ENCODE data around the gene SLC24A4.
A peak's percentile ranks its signal among the peaks of the same experiment; 100 is the strongest.

Gene SLC24A4

GRCh38 chr14:92519246-92520101, 196.5 kb downstream of the SLC24A4 start:
- no peak for DNase-seq (ENCODE audit: low read depth)

GRCh38 chr14:92520102-92521057, 197.4 kb downstream of the SLC24A4 start:
- no peak for DNase-seq (ENCODE audit: low read depth)

GRCh38 chr14:92521058-92521415, 198.1 kb downstream of the SLC24A4 start:
- no peak for DNase-seq (ENCODE audit: low read depth)

DNA sequence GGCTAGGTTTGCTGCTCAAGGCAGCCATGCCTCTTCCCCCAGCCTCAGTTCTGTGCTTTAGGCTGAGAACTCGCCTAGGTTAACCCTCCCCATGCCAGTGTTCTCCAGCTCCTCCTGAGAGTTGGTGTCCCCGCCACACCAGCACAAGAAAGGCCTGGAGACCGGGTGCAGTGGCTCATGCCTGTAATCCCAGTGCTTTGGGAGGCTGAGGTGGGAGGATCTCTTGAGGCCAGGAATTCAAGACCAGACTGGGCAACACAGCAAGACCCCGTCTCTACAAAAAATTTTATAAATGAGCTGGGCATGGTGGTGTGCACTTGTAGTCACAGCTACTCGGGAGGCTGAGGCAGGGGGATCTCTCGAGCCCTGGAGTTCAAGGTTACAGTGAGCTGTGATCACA, 200.8 kb downstream of the SLC24A4 start:
- no peak for DNase-seq (ENCODE audit: low read depth)

DNA sequence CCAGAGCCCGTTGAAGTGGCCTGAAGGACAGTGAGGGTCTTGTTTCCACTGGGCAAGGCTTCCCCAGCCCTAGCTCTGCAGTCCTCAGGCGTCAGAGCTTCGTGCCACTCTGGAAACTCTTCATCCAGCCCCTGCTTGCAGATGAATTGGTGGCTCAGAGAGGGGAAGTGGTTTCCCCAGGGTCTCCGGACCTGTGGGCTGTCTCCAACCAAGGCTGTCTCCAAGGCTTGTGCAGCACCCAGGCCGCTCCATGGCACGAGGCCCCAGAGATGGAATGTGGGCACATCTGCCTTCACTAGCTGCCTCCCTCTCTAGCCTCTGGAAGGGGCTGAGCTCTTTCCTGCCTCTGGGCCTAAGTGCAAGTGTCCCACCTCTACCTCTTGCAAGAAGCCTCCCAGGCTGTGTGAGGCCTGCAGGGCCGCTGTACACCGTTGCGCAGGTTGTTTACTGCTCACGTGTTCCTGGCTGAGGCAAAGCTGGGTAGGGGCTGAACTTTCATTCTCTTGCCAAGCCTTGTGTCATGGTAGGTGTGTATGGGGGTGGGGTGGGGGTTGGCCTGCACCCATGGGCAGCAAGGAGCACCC, 201.7 kb downstream of the SLC24A4 start:
- DNase-seq (ENCODE audit: low read depth) = no peak

DNA sequence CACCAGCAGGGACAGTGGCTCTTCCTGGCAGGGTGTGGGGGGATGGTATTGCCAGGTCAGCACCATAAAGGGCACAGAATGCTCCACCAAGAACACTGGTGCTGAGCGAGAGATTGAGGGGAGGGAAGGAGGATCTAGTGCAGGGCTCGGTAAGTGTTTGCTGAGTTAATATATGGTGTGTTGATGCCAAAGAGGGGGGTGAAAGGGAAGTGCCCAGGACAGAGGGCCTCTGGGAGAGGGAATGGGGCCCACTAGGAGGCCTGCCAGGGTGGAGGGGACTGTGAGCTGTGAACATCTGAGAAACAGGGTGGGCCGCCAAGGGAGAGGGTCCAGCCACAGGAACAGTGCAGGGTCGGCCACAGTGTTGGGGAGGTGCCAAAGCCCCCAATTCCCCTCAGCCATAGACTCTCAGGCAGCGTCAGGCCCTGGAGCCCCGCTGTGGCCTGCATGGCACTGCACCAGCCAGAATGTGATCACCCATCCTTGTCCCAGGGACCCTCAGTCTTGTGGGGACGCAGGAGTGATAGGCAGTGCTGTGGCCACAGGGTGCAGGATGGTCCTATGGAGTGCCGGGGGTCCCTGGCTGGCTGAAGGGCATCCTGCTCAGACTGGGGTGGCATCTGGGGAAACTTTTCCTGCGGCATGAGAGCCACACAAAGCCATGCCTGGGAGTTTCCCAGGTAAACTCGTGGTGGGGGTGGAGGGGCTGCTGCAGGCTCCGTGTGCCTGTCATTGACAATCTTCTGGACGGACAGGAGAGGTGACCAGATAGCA, 202.5 kb downstream of the SLC24A4 start:
- no peak for DNase-seq (ENCODE audit: low read depth)

DNA sequence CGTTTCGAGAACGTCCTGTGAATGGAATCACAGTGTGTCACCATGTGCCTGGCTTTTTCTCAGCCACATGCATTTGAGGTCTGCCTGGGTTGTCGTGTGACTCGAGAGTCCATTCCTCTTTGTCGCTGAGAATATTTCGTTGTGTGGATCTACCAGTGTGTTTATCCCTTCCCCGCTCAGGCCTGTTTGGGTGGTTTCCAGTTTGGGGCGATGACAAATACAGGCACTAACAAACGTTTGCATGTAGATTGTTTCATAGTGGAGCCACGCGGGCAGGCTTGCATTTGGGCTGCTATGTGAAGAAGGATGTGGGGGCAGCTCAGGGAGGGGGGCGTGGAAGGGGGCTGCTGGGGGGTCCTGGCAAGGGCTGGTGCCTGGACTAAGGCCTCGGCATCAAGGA, 204.8 kb downstream of the SLC24A4 start:
- no peak for DNase-seq (ENCODE audit: low read depth)

DNA sequence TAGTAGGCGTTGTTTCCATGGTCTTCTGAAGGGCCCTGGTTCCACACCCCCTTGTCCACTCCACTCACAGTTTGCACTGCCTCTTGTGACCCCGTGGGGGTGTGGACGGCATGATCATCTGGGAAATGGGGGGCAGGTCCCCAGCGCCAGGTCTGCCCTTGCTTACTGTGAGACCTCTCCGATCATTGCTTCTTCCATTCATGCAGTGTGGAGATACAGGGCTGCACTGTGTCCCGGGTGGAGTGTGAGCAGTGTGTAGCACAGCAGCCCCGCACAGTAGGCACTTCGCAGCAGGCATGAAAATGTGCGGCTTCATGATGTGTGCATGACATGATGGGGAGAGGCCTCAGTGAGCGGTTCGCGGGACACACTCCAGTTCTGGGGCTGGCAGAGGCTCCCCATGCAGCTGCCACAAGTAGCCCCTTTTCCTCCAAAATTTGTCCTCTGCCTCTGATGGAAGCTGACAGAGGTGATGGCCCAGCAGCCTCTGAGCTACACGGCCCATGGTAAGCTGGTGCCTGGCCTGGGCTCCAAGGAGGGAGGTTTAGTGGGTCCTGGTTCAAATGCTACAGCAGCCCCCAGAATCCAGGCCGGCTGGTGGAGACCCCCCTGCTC, 205.6 kb downstream of the SLC24A4 start:
- DNase-seq (ENCODE audit: low read depth) = no peak

- DNase-seq (ENCODE audit: low read depth) = peak; percentile 49
Observed at GRCh38 chr14:92529903-92530302, 206.9 kb downstream of the SLC24A4 start.

- no peak for DNase-seq (ENCODE audit: low read depth)
Observed at GRCh38 chr14:92531106-92531873, 208.3 kb downstream of the SLC24A4 start.

- no peak for DNase-seq (ENCODE audit: low read depth)
Observed at GRCh38 chr14:92532490-92533163, 209.7 kb downstream of the SLC24A4 start.

DNA sequence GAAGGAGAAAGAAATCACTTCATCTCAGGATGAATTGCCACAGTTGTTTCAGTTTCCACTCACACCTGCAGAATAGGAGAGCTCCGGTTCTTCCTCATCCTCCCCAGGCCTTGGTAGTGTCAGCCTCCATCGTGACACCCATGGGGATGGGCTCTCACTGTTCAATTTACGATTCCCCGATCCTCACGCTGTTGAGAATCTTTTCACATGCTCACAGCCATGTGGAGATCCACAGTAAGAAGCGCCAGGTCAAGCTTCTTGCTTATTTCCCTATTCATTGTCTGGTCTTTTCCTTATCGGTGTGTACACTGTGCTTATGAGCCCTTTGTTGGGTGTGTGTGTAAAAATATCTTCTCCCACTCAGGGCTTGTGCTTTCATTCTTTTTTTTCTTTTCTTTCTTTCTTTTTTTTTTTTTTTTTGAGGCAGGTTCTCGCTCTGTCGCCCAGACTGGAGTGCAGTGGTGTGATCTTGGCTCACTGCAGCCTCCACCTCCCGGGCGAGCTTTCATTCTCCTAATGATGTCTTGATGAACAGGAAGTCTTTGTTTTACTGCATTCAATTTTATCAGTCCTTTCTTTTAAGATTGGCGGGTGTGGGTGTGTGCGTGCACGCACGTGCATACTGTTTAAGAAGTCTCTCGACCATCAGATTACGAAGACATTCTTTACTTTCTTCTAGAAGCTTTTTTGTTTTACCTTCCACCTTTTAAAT, 212.1 kb downstream of the SLC24A4 start:
- DNase-seq (ENCODE audit: low read depth) = no peak

GRCh38 chr14:92536231-92536630, 213.3 kb downstream of the SLC24A4 start:
- DNase-seq (ENCODE audit: low read depth) = peak; percentile 79

GRCh38 chr14:92538412-92538985, 215.5 kb downstream of the SLC24A4 start:
- DNase-seq (ENCODE audit: low read depth) = no peak

- DNase-seq (ENCODE audit: low read depth) = no peak
Observed at GRCh38 chr14:92539419-92539818, 216.5 kb downstream of the SLC24A4 start.

DNA sequence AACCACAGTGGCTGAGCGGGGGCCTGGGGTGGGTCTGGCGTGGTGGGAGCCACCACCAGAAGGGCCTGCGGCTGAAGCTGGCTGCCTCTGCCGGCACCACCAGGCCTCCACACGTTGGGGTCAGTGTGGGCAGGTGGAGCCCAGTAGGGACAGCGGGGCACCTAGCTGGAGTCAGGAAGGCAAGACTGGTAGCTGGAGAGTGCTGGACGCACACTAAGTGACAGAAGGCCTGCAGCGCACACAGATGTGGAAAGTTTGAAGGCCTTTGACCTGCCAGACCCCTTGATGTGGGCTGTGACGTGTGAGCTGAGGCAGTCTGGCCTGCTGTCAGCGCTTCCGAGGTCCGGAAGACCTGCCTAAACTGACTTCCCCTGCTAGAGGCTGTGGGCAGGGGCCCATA, 216.9 kb downstream of the SLC24A4 start:
- DNase-seq (ENCODE audit: low read depth) = no peak

- peak; percentile 99 for DNase-seq (ENCODE audit: low read depth)
Observed at GRCh38 chr14:92540472-92541048, 217.6 kb downstream of the SLC24A4 start.

DNA sequence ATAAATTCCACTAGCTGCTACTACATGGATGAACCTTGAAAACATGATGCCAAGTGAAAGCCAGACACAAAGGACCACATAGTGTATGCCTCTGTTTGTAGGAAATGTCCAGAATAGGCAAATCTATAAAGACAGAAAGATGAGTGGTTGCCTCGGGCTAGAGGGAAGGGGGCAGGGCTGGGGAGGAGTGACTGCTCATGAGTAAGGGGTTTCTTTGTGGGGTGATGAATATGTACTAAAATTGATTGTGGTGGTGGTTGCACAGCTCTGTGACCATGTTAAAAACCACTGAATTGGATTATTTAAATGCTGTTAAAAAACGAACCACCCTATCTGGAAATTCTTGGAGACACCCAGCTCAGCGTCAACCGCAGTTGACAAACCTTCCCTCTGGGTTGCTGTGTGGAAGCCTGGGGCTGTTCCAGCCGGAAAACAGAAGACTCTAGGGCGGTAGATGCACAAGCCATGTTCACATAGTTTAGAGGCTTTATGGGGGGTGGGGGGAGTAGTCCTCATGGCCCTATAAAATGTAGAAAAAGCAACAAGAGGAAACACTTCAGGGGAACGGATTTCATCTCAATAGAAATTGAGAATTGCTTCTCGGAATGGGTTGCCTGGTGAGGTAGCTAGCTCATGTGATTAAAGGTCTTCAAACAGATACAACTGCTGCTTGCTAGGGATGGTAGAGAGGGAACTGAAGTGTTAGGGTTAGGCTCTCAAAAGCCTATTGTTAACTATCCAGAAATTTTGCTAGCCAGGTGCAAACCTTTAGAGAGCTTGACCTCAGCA, 220.0 kb downstream of the SLC24A4 start:
- no peak for DNase-seq (ENCODE audit: low read depth)
